Muscle layer of duodenum (tissue), 2 donors: ENCODE results near the gene ZFYVE9.

Source experiments
- H3K27ac ChIP-seq: one replicate; pipeline ENCODE4 v1.7.0; 2013; ENCODE audit warnings: mild to moderate bottlenecking, low read length
- H3K27me3 ChIP-seq: one replicate; pipeline ENCODE4 v1.7.0; 2013; ENCODE audit warnings: low read depth, mild to moderate bottlenecking, control low read depth, low read length
- H3K36me3 ChIP-seq, 2 donors: one replicate each; pipeline ENCODE4 v1.7.0; 2013; ENCODE audit warnings: low read length in 2 of 2, control low read depth in 1 of 2, mild to moderate bottlenecking in 1 of 2; ENCODE audit not compliant: insufficient read depth in 2 of 2, control insufficient read depth in 1 of 2
- H3K4me1 ChIP-seq, 2 donors: one replicate each; pipeline ENCODE4 v1.7.0; 2013; ENCODE audit warnings: low read length in 2 of 2, mild to moderate bottlenecking in 2 of 2, control low read depth in 1 of 2, moderate library complexity in 1 of 2; ENCODE audit not compliant: insufficient read depth in 2 of 2, control insufficient read depth in 1 of 2
- H3K4me3 ChIP-seq, 2 donors: one replicate each; pipeline ENCODE4 v1.7.0; 2013; ENCODE audit warnings: low read length in 2 of 2, low read depth in 1 of 2, mild to moderate bottlenecking in 1 of 2
- H3K9me3 ChIP-seq, 2 donors: one replicate each; pipeline ENCODE4 v1.7.0; 2013; ENCODE audit warnings: low read length in 2 of 2, control low read depth in 1 of 2, mild to moderate bottlenecking in 1 of 2; ENCODE audit not compliant: control insufficient read depth in 1 of 2
- donor health status: healthy.

Gene ZFYVE9

DNA sequence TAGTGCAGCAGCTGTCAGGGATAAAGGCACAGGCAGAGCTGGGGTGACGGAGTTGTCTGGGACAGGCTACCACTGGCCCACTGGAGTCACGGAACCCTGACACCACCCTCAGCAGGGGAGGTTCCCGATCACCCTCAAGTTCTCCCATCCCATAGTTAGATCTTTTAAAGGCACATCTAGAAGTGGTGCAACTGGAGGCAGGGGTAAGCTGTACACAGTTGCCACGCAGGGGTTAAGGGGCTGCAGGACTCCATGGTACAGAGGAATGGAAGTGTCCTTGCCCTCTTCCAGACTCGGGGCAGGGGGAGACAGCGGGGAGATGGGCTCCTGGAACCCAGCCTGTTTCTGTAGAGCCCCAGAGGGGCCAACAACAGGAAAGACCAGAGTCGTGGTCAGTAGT, 210.8 kb downstream of the ZFYVE9 start:
- no peak overlapping the region for H3K4me3 ChIP-seq
- no peaks in the 10 kb centered on the region for H3K9me3 ChIP-seq
- no peaks in the 10 kb centered on the region for H3K27me3 ChIP-seq
- no peaks in the 10 kb centered on the region for H3K4me1 ChIP-seq
- no peak overlapping the region for H3K27ac ChIP-seq
- peaks cover 51 to 64% of the 10 kb centered on the region in 2 donors for H3K36me3 ChIP-seq

- H3K9me3 ChIP-seq, result no peaks in the 10 kb centered on the region
- H3K4me1 ChIP-seq, result no peaks in the 10 kb centered on the region
- no peaks in the 10 kb centered on the region for H3K27me3 ChIP-seq
- peaks cover 77 to 86% of the 10 kb centered on the region in 2 donors for H3K36me3 ChIP-seq
- no peak overlapping the region for H3K4me3 ChIP-seq
- H3K27ac ChIP-seq, result no peak overlapping the region
These were observed 213.5 kb downstream of the ZFYVE9 start for GRCh38 chr1:52355436-52355835.

GRCh38 chr1:52355847-52356505, 214.1 kb downstream of the ZFYVE9 start:
- Histone ChIP-seq H3K9me3 (no peaks in the 10 kb centered on the region), H3K27me3 (no peaks in the 10 kb centered on the region), H3K4me3 (no peak overlapping the region), H3K27ac (no peak overlapping the region), H3K4me1 (no peaks in the 10 kb centered on the region), H3K36me3 (peaks cover 83 to 90% of the 10 kb centered on the region in 2 donors)

- Histone ChIP-seq H3K27ac (no peak overlapping the region), H3K9me3 (no peaks in the 10 kb centered on the region), H3K27me3 (no peaks in the 10 kb centered on the region), H3K4me3 (no peak overlapping the region), H3K36me3 (peaks cover 90 to 95% of the 10 kb centered on the region in 2 donors), H3K4me1 (no peaks in the 10 kb centered on the region)
These were observed 215.0 kb downstream of the ZFYVE9 start for GRCh38 chr1:52356818-52357355.

GRCh38 chr1:52357397-52357796, 215.5 kb downstream of the ZFYVE9 start:
- no peak overlapping the region for H3K27ac ChIP-seq
- no peaks in the 10 kb centered on the region for H3K9me3 ChIP-seq
- peaks cover 92 to 100% of the 10 kb centered on the region in 2 donors for H3K36me3 ChIP-seq
- no peaks in the 10 kb centered on the region for H3K4me1 ChIP-seq
- H3K27me3 ChIP-seq, result no peaks in the 10 kb centered on the region
- no peak overlapping the region for H3K4me3 ChIP-seq

DNA sequence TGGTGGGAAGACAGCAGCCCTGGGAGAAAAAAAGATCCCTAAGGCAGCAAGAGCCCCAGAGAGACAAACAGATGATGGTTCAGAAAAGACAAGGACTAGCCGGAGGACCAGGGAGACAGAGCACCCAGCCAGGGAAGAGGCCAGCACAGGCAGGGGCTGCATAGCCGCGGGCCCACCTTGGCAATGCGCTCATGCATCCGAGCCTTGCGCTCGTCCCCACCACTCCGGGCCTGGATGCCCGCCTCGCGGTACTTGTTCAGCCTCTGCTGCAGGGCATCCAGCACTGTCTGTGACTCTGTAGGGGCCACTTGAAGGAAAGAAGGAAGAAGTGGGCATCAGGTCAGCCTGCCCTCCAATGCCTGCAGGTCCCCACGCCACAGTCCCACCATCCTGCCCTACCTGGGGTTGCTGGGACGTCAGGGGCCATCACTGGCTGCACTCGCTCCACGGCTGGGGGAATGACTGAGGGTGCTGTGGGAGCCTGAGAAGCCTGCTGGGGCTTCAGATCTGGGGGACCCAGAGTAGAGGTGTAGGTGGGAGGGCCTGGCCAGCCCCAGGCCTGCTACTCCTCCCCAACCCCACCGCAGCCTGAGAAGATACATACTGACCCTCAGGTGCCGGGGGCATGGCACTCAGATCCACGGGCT, 217.1 kb downstream of the ZFYVE9 start:
- no peak overlapping the region for H3K4me3 ChIP-seq
- H3K9me3 ChIP-seq, result no peaks in the 10 kb centered on the region
- H3K27me3 ChIP-seq, result no peaks in the 10 kb centered on the region
- peaks cover 85% of the 10 kb centered on the region in 2 donors for H3K36me3 ChIP-seq
- H3K27ac ChIP-seq, result no peak overlapping the region
- peaks cover 0 to under 1% of the 10 kb centered on the region in 2 donors for H3K4me1 ChIP-seq

- peaks cover 2 to 10% of the 10 kb centered on the region in 2 donors for H3K4me1 ChIP-seq
- H3K4me3 ChIP-seq, result no peak overlapping the region
- no peak overlapping the region for H3K27ac ChIP-seq
These were observed 218.0 kb downstream of the ZFYVE9 start for GRCh38 chr1:52359676-52360594.

GRCh38 chr1:52360595-52360968, 218.7 kb downstream of the ZFYVE9 start:
- Histone ChIP-seq H3K27me3 (no peaks in the 10 kb centered on the region), H3K4me3 (no peak overlapping the region), H3K4me1 (peaks cover 6 to 15% of the 10 kb centered on the region in 2 donors), H3K27ac (no peak overlapping the region), H3K36me3 (peaks cover 69 to 74% of the 10 kb centered on the region in 2 donors), H3K9me3 (no peaks in the 10 kb centered on the region)

More at GRCh38 chr1:52359676-52360594, 218.0 kb downstream of the ZFYVE9 start:
- H3K27me3 ChIP-seq, result no peaks in the 10 kb centered on the region
- H3K36me3 ChIP-seq, result peaks cover 75 to 80% of the 10 kb centered on the region in 2 donors
- H3K9me3 ChIP-seq, result no peaks in the 10 kb centered on the region

GRCh38 chr1:52364235-52364839, 222.4 kb downstream of the ZFYVE9 start:
- Histone ChIP-seq H3K4me1 (peaks cover 6 to 20% of the 10 kb centered on the region in 2 donors), H3K36me3 (peaks cover 31 to 37% of the 10 kb centered on the region in 2 donors), H3K27me3 (no peaks in the 10 kb centered on the region), H3K9me3 (no peaks in the 10 kb centered on the region), H3K4me3 (peak overlapping the region in 1 of 2 donors; percentile 95), H3K27ac (peak overlapping the region; percentile 84)

DNA sequence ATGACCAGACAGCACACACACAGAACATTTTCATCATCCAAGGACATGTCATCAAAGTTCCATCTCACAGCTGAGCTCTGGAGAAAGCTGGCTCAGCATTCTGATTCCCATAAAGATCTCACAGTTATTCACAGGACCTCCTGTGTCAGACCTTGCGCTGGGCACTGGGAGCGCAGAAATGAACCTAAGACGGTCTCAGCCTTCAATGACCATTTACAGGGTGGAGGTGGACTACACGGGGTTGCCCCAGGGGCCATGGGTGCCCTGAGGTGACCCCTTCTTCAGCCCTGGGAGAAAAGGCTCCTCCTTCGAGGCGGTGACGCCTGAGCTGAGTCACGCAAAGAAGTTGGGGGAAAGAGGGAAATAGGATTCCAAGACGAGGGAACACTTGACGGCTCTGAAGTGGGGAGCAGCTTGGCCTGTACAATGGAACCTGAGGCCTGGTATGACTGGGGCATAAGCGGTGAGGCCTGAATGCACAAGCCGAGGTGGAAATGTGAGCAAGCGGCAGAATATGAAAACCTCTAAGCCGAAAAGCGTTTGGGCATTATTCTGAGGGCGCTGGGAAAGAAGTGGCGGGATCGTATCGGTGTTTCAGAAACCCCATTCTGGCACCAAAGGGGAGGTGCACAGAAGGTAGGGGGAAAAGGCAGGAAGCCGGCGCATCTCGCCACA, 223.3 kb downstream of the ZFYVE9 start:
- Histone ChIP-seq H3K4me1 (peaks cover 6 to 20% of the 10 kb centered on the region in 2 donors), H3K27me3 (no peaks in the 10 kb centered on the region), H3K4me3 (peak overlapping the region; percentile 82 to 95), H3K36me3 (peaks cover 22 to 29% of the 10 kb centered on the region in 2 donors), H3K27ac (peak overlapping the region; percentile 84), H3K9me3 (no peaks in the 10 kb centered on the region)
